Testis (tissue), 2 donors: Measurements from ENCODE around the gene HIPK3.

Source experiments
- CTCF ChIP-seq, 3 experiments: fragments of 450-650 bp in 2 of 3; fragments of 200-600 bp in 1 of 3; sonication (generic) in 1 of 3; IDR thresholded peaks; one replicate each; pipeline ENCODE4 v1.5.1; 2016 to 2019; ENCODE audit warnings: antibody characterized with exemption in 3 of 3, mild to moderate bottlenecking in 2 of 3, moderate library complexity in 1 of 3
- POLR2A ChIP-seq: fragments of 450-650 bp; IDR thresholded peaks from one replicate; pipeline ENCODE4 v1.6.1; 2017; ENCODE audit warnings: antibody characterized with exemption, mild to moderate bottlenecking, moderate library complexity

GRCh38 chr11:33269822-33270221 is 12.6 kb downstream of the HIPK3 start:
- TF ChIP-seq CTCF (IDR thresholded peaks at IDR 0.05) (no peak), POLR2A (no peak)
